Measurements from ENCODE around the gene OTOP2.

The OTOP2 gene, protein sequence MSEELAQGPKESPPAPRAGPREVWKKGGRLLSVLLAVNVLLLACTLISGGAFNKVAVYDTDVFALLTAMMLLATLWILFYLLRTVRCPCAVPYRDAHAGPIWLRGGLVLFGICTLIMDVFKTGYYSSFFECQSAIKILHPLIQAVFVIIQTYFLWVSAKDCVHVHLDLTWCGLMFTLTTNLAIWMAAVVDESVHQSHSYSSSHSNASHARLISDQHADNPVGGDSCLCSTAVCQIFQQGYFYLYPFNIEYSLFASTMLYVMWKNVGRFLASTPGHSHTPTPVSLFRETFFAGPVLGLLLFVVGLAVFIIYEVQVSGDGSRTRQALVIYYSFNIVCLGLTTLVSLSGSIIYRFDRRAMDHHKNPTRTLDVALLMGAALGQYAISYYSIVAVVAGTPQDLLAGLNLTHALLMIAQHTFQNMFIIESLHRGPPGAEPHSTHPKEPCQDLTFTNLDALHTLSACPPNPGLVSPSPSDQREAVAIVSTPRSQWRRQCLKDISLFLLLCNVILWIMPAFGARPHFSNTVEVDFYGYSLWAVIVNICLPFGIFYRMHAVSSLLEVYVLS
- total RNA-seq: 0 reads per million in 3 experiments

GRCh38 chr17:74924250-74924948 lies at the start of gene OTOP2:
Gene OTOP2, plus strand, starts transcription at chr17:74924273. Its CDS starts 360 bp downstream, at chr17:74924633.
- DNase-seq: no peak

- no peak for DNase-seq
These were observed 49.4 kb upstream of the OTOP2 start for GRCh38 chr17:74874615-74875037.

- no peak for DNase-seq
These were observed 48.7 kb upstream of the OTOP2 start for GRCh38 chr17:74875155-74875976.

DNA sequence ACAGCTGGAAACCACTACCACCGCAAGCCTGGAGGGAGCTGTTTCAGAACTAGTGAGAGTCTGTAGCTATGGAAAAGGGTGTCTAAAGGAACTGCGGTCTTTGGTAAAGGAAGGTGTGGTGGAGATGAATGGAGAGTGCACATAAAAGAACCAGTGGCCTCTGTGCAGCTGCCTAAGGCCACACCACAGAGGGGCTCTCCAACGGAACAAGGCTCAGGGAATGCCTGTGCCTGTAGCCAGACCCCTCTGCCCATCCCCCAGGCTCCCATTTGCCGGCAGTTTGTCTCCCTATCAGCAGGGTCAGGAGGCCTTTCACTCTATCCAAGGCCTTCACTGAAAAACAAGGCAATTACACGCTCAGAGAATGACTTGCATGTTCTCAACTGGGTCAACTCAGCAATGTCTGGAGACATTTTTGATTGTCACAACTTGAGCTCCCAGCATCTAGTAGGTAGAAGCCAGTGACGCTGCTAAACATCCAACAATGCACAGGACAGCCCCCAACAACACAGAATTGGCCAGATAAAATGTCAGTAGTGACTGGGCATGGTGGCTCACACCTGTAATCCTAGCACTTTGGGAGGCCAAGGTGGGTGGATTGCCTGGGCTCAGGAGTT lies 48.0 kb upstream of the OTOP2 start:
- no peak for DNase-seq

DNA sequence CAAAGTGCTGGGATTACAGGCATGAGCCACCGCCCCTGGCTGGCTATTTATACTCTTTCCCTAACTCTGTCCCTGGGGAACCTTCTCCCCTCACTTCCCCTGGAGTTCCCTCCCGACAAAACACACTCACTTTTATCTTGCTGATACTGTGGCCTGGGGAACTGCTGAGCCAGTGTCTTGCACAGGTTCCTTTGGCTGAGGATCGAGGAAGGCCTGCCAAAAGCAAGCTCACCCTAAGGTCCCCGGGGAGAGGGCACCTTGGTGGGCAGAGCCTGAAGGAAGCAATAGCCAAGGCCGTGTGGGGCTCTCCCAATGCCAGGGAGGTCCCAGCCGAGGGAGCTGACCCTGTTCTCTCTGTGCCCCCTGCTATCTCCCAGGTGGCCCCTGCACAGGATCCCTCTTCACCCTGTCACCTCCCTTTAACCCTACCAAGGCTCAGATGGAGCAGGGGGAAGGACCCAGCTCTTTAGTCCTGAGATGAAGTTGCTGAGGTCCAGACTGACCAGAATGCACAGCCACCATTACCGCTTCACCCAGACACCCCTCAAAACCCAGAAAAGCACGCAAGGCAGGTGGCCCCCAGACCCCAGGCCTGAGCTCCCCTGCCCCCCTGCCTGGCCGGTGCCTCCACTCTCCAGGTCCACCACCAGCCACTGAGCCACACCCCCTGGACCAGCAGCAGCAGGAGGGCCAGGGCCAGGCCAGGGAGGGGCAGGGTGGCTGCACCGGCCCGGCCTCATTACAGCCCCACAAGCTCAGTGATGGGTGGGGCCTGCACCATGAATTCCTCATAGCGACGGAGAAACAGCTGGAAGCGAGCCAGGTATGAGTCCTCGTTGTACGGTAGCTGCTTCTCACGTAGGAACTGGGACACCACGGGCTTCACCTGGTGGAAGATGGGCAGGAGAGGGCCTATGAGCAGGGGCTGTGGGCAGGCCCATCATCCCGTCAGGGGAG lies 46.2 kb upstream of the OTOP2 start:
- DNase-seq: no peak

DNA sequence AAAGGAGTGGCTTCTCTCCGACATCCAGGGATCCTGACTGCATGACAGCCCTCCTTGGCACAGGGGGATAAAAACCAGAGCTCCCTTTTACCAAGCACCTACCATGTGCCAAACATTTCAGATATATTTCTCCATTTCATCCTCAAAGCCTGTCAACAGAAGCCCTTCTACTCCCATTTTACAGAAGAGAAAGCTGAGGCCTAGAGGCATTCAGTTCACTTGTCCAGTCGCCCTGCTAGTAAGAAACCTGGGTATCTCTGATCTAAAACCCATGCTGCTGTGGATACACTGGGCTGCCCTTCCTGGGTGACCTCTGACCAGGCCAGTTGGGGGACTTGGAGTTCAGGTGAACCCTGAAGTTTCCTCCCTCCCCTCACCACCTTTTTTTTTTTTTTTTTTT lies 45.4 kb upstream of the OTOP2 start:
- no peak for DNase-seq

GRCh38 chr17:74879308-74879707 lies 44.8 kb upstream of the OTOP2 start:
- no peak for DNase-seq

DNA sequence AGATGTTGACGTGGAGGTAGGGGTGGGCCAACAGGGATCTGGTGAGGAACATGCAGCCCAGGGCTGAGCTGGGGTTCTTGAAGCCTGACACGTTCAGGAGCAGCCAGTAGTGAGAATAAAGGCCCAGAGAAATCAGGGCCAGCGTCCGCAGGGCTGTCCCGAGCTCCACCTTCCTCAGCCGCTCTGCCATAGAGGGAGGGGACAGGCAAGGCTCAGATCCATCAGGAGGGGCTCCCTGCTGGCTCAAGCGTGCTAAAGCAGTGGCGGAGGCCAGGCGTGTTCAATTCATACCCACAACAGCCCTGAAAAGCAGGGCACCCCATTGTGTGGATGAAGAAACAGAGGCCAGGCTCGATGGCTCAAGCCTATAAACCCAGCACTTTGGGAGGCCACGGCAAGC lies 43.0 kb upstream of the OTOP2 start:
- no peak for DNase-seq

DNA sequence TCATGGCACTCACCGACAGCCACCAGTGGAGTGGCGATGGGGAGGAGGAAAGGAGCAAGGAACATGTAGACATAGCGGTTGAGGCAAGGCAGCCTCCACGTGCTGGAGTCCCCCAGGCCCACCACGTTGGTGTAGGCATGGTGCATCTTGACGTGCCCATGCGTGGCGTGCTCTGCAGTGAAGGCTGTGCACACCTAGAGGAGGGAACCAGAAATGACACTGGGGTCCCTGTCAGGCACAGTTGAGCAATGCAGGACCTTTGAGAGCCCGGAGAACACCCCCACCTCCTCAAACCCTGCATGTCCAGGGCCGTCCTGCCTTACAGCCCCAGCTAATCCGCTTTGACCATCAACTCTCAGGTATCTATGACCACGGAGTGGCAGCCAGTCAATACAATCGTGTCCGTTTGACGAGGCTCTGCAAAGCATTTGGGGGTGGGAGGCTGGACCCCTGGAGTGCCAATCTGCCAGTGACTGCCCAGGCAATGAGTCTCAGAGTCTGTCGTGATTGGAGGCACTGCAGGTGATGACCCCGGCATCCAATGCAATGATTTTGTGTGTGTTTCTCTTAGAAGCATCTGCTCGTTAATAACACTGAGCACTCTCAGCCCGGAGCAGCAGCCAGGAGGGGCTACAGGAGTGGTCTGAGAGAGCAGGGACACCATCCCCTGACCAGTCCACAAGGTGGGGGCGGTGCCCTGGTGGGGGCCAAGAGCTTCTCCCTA lies 41.4 kb upstream of the OTOP2 start:
- DNase-seq: no peak

DNA sequence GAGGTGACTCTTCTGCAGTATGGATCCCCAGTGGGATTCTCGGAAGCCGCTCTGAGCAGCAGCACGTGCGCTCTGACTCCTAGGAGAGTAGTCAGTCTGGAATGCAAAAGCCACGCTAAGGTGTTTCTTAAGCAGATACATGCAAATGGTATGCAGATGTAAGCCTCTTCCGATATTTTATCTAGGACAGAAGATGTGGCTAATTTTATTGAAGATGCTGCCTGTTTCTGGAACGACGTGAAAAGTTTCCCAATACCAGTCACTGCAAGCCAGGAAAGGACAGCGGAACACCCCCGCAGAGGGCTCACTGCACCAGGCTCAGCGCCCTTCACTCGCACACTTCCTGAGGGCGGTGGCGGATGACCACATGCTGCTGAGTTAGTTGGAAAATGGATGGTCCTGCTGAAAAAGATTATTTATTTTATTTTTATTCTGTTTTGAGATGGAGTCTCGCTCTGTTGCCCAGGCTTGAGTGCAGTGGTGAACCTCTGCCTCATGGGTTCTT lies 40.8 kb upstream of the OTOP2 start:
- DNase-seq: no peak

DNA sequence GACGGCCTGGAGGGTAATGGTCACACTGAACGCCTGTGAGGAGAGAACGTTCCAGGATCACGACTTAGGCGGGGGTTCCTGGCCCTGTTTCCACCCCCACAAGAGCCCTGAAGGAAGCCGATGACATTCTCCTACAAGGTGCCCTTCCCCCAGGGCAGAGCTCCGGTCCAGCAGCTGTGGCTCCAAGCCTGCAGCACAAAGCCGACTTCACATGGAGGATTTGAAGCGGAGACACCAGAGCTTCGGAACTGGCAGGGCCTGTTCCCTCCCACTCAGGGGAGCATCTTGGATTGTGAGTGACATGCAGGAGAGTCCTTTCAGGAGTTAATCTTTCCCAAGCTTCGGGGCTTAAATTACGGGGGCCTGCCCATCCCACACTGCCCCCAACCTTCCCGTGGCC lies 35.6 kb upstream of the OTOP2 start:
- no peak for DNase-seq

DNA sequence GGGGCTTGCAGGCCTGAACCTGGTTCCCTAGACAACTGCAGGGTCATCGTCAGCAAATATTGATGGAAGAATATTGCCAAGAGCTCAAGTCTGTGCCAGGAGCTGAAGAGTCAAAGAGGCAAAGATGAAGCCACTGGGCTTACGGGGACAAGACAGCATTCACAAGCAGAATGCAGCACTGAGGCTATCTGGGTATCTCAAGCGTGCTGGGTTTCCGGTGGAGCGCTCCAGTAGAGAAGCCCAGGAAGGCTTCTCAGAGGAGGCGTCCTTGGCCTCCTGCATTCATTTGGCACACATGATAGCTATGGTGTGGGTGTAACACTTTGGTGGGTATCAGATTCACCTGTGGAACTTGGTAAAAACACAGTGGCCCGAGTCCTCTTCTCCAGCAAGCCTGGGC lies 33.5 kb upstream of the OTOP2 start:
- no peak for DNase-seq

DNA sequence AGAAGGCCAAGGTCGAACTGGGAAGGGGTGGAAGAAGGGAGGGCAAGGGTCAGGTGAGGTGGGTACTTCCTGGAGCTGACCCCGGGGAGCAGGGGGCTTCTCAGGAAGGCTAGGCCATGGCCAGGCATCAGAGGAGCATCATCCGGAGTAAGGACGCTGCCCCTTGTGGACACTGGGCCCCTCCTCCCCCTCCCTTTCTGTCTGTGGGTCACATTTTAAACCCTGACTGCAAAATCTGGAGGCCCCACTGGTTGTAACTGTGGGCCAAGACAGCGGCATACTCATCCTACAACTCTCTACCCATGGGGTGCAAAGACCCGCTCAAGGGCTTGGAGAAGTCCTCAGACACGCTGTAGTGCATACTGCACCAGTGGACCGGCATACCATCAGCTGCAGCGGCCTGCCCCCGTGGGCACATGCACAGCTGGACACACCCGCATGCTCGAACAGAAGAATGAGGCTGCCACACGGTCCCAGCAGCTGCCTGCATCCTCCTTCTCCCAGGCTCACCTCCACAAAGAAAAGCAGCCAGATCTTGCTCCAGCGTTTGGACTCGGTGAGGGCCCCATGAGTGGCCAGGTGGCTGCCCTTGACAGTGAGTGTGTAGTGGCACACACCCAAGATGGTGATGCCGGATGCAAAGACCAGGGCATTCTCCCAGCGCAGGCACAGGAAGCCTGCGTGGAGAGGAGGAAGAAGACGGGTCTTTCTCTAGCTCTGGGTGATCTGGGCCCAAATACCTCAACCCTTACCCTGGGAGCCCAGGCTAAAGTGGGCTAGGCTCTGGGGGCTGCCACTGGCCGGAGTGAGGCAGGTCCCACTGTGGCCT lies 31.8 kb upstream of the OTOP2 start:
- no peak for DNase-seq

DNA sequence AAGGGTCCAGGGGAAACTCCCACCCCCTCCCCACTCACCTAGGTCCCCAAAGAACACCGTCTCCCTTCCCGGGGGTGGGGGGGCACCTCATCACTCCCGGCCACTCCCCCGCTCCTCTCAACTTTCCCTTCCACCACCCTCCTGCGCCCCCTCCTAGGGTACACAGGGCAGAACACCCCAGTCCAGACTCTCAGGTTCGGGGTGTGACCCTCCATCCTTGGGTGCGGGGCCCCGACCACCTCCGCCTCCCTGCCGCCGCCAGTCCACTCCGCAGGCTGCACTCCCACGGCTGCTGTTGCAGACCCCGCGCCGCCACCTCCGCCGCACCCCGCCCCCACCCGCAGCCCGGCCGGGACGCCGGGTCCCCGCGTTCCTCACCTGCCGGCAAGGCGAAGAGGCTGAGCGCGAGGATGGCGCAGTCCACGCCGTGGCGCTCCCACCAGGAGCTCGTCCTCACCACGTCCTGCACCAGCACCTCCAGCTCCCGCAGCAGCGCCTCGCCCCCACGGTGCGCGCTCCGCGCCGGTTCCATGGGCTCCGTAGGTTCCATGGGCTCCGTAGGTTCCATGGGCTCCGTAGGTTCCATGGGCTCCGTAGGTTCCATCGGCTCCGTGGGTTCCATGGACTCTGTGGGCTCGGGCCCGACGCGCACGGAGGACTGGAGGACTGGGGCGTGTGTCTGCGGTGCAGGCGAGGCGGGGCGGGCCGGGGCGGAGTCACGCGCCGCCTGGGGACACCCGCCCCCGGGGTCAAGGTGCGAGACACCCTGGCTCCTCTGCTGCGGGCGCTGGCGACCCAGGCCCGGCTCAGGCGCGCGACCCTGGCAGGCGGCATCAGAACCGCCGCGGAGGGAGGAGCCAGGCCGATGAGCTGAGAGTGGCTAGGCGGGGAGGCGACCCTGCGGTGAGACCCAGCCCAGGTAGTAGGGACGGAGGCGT lies 30.8 kb upstream of the OTOP2 start, which contains the start of gene FADS6:
Gene FADS6, minus strand, starts transcription at position 660 of the 938 bp plus-strand sequence. Its CDS starts 38 bp downstream, at position 622.
- DNase-seq: no peak

- no peak for DNase-seq
These were observed 30.0 kb upstream of the OTOP2 start for GRCh38 chr17:74893936-74894671.

- no peak for DNase-seq
These were observed 25.6 kb upstream of the OTOP2 start for GRCh38 chr17:74898376-74898946.

- no peak for DNase-seq
These were observed 23.9 kb upstream of the OTOP2 start for GRCh38 chr17:74900208-74900607.

Measured in central memory CD4-positive, alpha-beta T cell (primary cell).